H1 (cell line): ENCODE results near the gene TYW5.

Source experiments
- ATF2 ChIP-seq: IDR thresholded peaks from 2 replicates; pipeline ENCODE4 v1.6.1; 2012; ENCODE audit warnings: low read length, inconsistent platforms
- BRCA1 ChIP-seq: IDR thresholded peaks from 2 replicates; pipeline ENCODE4 v1.6.1; 2012; ENCODE audit warnings: low read depth, low read length, improper control_type of control experiment
- CREB1 ChIP-seq: IDR thresholded peaks from 2 replicates; pipeline ENCODE4 v1.6.1; 2012; ENCODE audit warnings: inconsistent platforms
- CTCF ChIP-seq, 3 experiments: IDR thresholded peaks; 1 replicate in 2 of 3; 2 replicates in 1 of 3; pipeline versions ENCODE4 v1.5.1 to v1.6.1; 2011; ENCODE audit warnings: low read length in 3 of 3, mild to moderate bottlenecking in 3 of 3, inconsistent platforms in 2 of 3, low read depth in 1 of 3, moderate library complexity in 1 of 3; ENCODE audit not compliant: insufficient read depth in 1 of 3; ENCODE audit errors: control extremely low read depth in 1 of 3
- EZH2 ChIP-seq: fragments of 200-600 bp; sonication (generic); IDR thresholded peaks from 2 replicates; pipeline ENCODE4 v1.7.1; 2012; ENCODE audit warnings: low read depth, mild to moderate bottlenecking, moderate library complexity, low read length, inconsistent platforms; ENCODE audit not compliant: severe bottlenecking
- MAFK ChIP-seq: IDR thresholded peaks from 2 replicates; pipeline ENCODE4 v1.6.1; 2012; ENCODE audit warnings: low read depth, mild to moderate bottlenecking, improper control_type of control experiment, low read length
- POLR2A ChIP-seq, 2 experiments: IDR thresholded peaks; 1 replicate in 1 of 2; 2 replicates in 1 of 2; pipeline ENCODE4 v1.6.1; 2011; ENCODE audit warnings: low read depth in 2 of 2, low read length in 2 of 2, mild to moderate bottlenecking in 2 of 2; ENCODE audit errors: control extremely low read depth in 1 of 2
- RNF2 ChIP-seq: fragments of 200-900, 300-1000 bp; sonication (generic); IDR thresholded peaks from 2 replicates; pipeline ENCODE4 v1.7.1; 2016; ENCODE audit warnings: borderline replicate concordance, low read depth, mild to moderate bottlenecking, antibody characterized with exemption, low read length; ENCODE audit not compliant: poor library complexity, severe bottlenecking; ENCODE audit errors: missing control alignments
- SIN3A ChIP-seq, 2 experiments: IDR thresholded peaks in 1 of 2; conservative IDR thresholded peaks in 1 of 2; 2 replicates each; pipeline ENCODE4 v1.6.1; 2011 to 2012; ENCODE audit warnings: low read length in 2 of 2, improper control_type of control experiment in 1 of 2, low read depth in 1 of 2, mild to moderate bottlenecking in 1 of 2
- SRF ChIP-seq: IDR thresholded peaks from 2 replicates; pipeline ENCODE4 v1.6.1; 2011; ENCODE audit warnings: mild to moderate bottlenecking, low read depth, low read length, moderate library complexity

GRCh38 chr2:199896617-199897016, 58.7 kb downstream of the TYW5 start:
- TF ChIP-seq BRCA1 (no peak), CREB1 (no peak), POLR2A (IDR thresholded peaks at IDR 0.05; ENCODE audit: control extremely low read depth in 1 of 2, low read depth in 2 of 2, low read length in 2 of 2) (no peak), RNF2 (no peak), SRF (no peak), SIN3A (conservative IDR thresholded peaks at IDR 0.05 in 1 of 2, IDR thresholded peaks at IDR 0.05 in 1 of 2; ENCODE audit: low read depth in 1 of 2, low read length in 2 of 2) (no peak), MAFK (no peak), CTCF (IDR thresholded peaks at IDR 0.05; ENCODE audit: control extremely low read depth in 1 of 3, insufficient read depth in 1 of 3, low read depth in 1 of 3, low read length in 3 of 3) (no peak), EZH2 (no peak), ATF2 (no peak)
